Bronchial epithelial cell (primary cell): ENCODE measurements around the gene LCNL1. TPM values are rescaled to one million over a fixed set of nuclear protein-coding genes. Genes with fewer than 3 reads are reported as not detected.

Source experiments
- DNase-seq: peaks from one replicate; pipeline ENCODE4 v3.0.0-alpha.2; 2010; ENCODE audit warnings: low read depth
- FAIRE-seq: peaks from 2 replicates; lab custom pipeline; 2011; peaks lifted over from hg19 to GRCh38; lab: Jason Lieb, UNC
- H3K27me3 ChIP-seq: 2 replicates; pipeline ENCODE4 v1.5.1; 2011; ENCODE audit warnings: low read length; ENCODE audit not compliant: control insufficient read depth, insufficient read depth
- H3K36me3 ChIP-seq: 2 replicates; pipeline ENCODE4 v1.5.1; 2011; ENCODE audit warnings: low read length; ENCODE audit not compliant: control insufficient read depth, insufficient read depth
- H3K4me3 ChIP-seq: 2 replicates; pipeline ENCODE4 v1.5.1; 2011; ENCODE audit warnings: mild to moderate bottlenecking, low read depth, low read length, control low read depth
- CTCF ChIP-seq: IDR thresholded peaks from 2 replicates; pipeline ENCODE4 v1.5.1; 2011; ENCODE audit warnings: mild to moderate bottlenecking, moderate library complexity, low read length, control low read depth, inconsistent platforms; ENCODE audit not compliant: insufficient read depth, severe bottlenecking
- total RNA-seq: library from RNA; depleted of rRNA; stranded (reverse); fragments of >200 nt; gene quantifications from 2 replicates; pipeline ENCODE4 v1.2.1, GENCODE V29; 2014

LCNL1 gene
- total RNA-seq, 1 donor from 2014 or later, result not detected

GRCh38 chr9:136950656-136951276, 32.0 kb upstream of the LCNL1 start:
- Histone ChIP-seq H3K4me3 (peak overlapping the region; percentile 76), H3K36me3 (no peaks in the 10 kb centered on the region), H3K27me3 (no peaks in the 10 kb centered on the region)
- DNase-seq (no peak), FAIRE-seq (no peak)
- no peak for TF ChIP-seq CTCF

- H3K27me3 ChIP-seq, result no peaks in the 10 kb centered on the region
- DNase-seq (no peak), FAIRE-seq (no peak)
- no peak for TF ChIP-seq CTCF
- H3K36me3 ChIP-seq, result no peaks in the 10 kb centered on the region
- H3K4me3 ChIP-seq, result no peak within 1 kb of the TSS
Measured at GRCh38 chr9:136951541-136952320, 31.1 kb upstream of the LCNL1 start, which contains the start of gene LCN12. LCN12 (plus strand) TSS chr9:136952273; CDS start chr9:136952328, 55 bp downstream.

- DNase-seq, result no peak
- no peak overlapping the region for H3K4me3 ChIP-seq
- H3K27me3 ChIP-seq, result no peaks in the 10 kb centered on the region
- no peak for TF ChIP-seq CTCF
- H3K36me3 ChIP-seq, result no peaks in the 10 kb centered on the region
- no peak for FAIRE-seq
Measured at GRCh38 chr9:136952321-136952850, 30.4 kb upstream of the LCNL1 start.

GRCh38 chr9:136952876-136953770, 29.7 kb upstream of the LCNL1 start:
- DNase-seq (no peak), FAIRE-seq (no peak)
- H3K27me3 ChIP-seq, result no peaks in the 10 kb centered on the region
- H3K4me3 ChIP-seq, result no peak overlapping the region
- H3K36me3 ChIP-seq, result no peaks in the 10 kb centered on the region
- TF ChIP-seq CTCF, result no peak

- DNase-seq, result no peak
- no peak for FAIRE-seq
- TF ChIP-seq CTCF, result no peak
- no peaks in the 10 kb centered on the region for H3K27me3 ChIP-seq
- no peaks in the 10 kb centered on the region for H3K36me3 ChIP-seq
- H3K4me3 ChIP-seq, result no peak overlapping the region
Measured at GRCh38 chr9:136953771-136954269, 29.0 kb upstream of the LCNL1 start.
